Mesendoderm (in vitro differentiated cells): ENCODE data around the gene KRTAP29-1.

Source experiments
- DNase-seq: peaks from one replicate; pipeline ENCODE4 v3.0.0; 2013
- H2AK5ac ChIP-seq: 2 replicates; pipeline ENCODE4 v1.6.1; 2013; ENCODE audit warnings: low read length, inconsistent platforms
- H2BK120ac ChIP-seq: 2 replicates; pipeline ENCODE4 v1.6.1; 2013; ENCODE audit warnings: low read depth, mild to moderate bottlenecking, low read length, moderate library complexity, mixed read lengths
- H2BK15ac ChIP-seq: replicated peaks from 2 replicates; pipeline ENCODE4 v1.6.1; 2013; ENCODE audit warnings: low read depth, mild to moderate bottlenecking, moderate library complexity
- H2BK5ac ChIP-seq: 2 replicates; pipeline ENCODE4 v1.6.1; 2013; ENCODE audit warnings: low read length, inconsistent platforms
- H3K18ac ChIP-seq: 2 replicates; pipeline ENCODE4 v1.6.1; 2013; ENCODE audit warnings: mild to moderate bottlenecking, low read length, mixed read lengths
- H3K23ac ChIP-seq: one replicate; pipeline ENCODE4 v1.6.1; 2013; ENCODE audit warnings: low read length
- H3K27ac ChIP-seq: 2 replicates; pipeline ENCODE4 v1.5.1; 2013; ENCODE audit warnings: low read depth, mild to moderate bottlenecking, inconsistent platforms, low read length, moderate library complexity
- H3K27me3 ChIP-seq: 2 replicates; pipeline ENCODE4 v1.6.1; 2013; ENCODE audit warnings: low read length, control low read depth, mild to moderate bottlenecking, inconsistent platforms; ENCODE audit not compliant: insufficient read depth, poor library complexity
- H3K36me3 ChIP-seq: 2 replicates; pipeline ENCODE4 v1.6.1; 2013; ENCODE audit warnings: low read length, inconsistent platforms; ENCODE audit not compliant: control insufficient read depth, insufficient read depth
- H3K4ac ChIP-seq: one replicate; pipeline ENCODE4 v1.6.1; 2013; ENCODE audit warnings: low read depth, mild to moderate bottlenecking, low read length, moderate library complexity
- H3K4me1 ChIP-seq: 2 replicates; pipeline ENCODE4 v1.6.1; 2013; ENCODE audit warnings: low read depth, low read length, inconsistent platforms; ENCODE audit not compliant: control insufficient read depth
- H3K4me2 ChIP-seq: 2 replicates; pipeline ENCODE4 v1.6.1; 2013; ENCODE audit warnings: low read length
- H3K4me3 ChIP-seq: 2 replicates; pipeline ENCODE4 v1.5.1; 2013; ENCODE audit warnings: mild to moderate bottlenecking, low read length
- H3K56ac ChIP-seq: one replicate; pipeline ENCODE4 v1.6.1; 2013; ENCODE audit warnings: low read length
- H3K79me1 ChIP-seq: 2 replicates; pipeline ENCODE4 v1.6.1; 2013; ENCODE audit warnings: low read length, inconsistent platforms
- H3K79me2 ChIP-seq: 2 replicates; pipeline ENCODE4 v1.6.1; 2013; ENCODE audit warnings: mild to moderate bottlenecking, low read length; ENCODE audit not compliant: control insufficient read depth, insufficient read depth
- H3K9ac ChIP-seq: 2 replicates; pipeline ENCODE4 v1.6.1; 2013; ENCODE audit warnings: low read length, inconsistent platforms
- H4K5ac ChIP-seq: one replicate; pipeline ENCODE4 v1.6.1; 2013; ENCODE audit warnings: low read length
- H4K8ac ChIP-seq: one replicate; pipeline ENCODE4 v1.6.1; 2013; ENCODE audit warnings: low read depth, mild to moderate bottlenecking, control low read depth, low read length, moderate library complexity
- WGBS: extraction: QIAGEN DNeasy Blood & Tissue Kit; methylation state at CpG from one replicate; pipeline ENCODE4 v1.1.7; 2013; ENCODE audit warnings: low lambda C conversion rate, missing lambda C conversion rate; ENCODE audit not compliant: insufficient coverage; ENCODE audit errors: extremely low coverage; 5-methylcytosine and 5-hydroxymethylcytosine counted together

KRTAP29-1 gene

DNA sequence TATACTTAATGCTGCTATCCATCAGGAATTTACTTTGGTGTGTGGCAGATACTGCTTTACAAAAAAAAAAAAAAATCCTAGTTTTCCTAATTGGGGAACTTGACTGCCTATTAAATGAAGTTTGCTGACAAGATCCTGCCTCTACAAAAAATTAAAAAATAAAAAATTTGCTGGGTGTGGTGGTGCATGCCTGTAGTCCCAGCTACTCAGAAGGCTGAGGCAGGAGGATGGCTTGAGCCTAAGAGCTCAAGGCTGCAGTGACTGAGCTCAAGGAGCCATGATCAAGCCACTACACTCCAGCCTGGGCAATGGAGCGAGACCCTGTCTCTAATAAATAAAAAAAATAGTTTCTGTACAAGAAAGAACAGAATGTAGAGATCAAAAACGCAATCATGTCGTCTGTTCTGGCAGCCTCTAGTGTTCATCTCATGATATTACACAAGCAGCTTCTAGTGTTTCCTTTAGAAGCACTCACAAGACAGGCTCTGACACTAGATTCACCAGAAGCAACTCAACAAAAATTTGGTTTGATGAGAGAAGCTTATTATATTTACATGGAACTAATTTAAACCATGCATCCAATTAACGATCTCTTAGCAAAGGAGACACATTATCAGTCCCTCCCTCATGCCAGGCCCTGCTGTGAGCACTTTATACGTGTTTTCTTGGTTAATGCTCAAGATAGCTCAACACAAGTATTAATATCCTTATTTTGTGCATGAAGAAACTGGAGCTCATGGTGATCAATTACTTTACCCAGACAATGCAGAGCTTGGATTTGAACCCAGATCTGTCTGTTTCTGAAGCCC is 19.6 kb upstream of the KRTAP29-1 start:
- no peak overlapping the region for H2BK5ac ChIP-seq
- H3K36me3 ChIP-seq, result no peaks in the 10 kb centered on the region
- WGBS, result no CpG with 5 or more reads among the region's 5 CpGs
- H4K8ac ChIP-seq, result no peak overlapping the region
- H2AK5ac ChIP-seq, result no peak overlapping the region
- H3K4me1 ChIP-seq, result no peaks in the 10 kb centered on the region
- peak; percentile 46 for DNase-seq
- no peak overlapping the region for H3K23ac ChIP-seq
- no peak overlapping the region for H3K4me3 ChIP-seq
- no peak overlapping the region for H3K4me2 ChIP-seq
- H4K5ac ChIP-seq, result no peak overlapping the region
- no peaks in the 10 kb centered on the region for H3K27me3 ChIP-seq
- H3K9ac ChIP-seq, result no peak overlapping the region
- H3K79me2 ChIP-seq, result no peaks in the 10 kb centered on the region
- no peak overlapping the region for H3K27ac ChIP-seq
- no peak overlapping the region for H3K18ac ChIP-seq
- H2BK15ac ChIP-seq, result no peak overlapping the region
- H3K79me1 ChIP-seq, result no peaks in the 10 kb centered on the region
- no peak overlapping the region for H3K56ac ChIP-seq
- H2BK120ac ChIP-seq, result no peak overlapping the region
- no peak overlapping the region for H3K4ac ChIP-seq

DNA sequence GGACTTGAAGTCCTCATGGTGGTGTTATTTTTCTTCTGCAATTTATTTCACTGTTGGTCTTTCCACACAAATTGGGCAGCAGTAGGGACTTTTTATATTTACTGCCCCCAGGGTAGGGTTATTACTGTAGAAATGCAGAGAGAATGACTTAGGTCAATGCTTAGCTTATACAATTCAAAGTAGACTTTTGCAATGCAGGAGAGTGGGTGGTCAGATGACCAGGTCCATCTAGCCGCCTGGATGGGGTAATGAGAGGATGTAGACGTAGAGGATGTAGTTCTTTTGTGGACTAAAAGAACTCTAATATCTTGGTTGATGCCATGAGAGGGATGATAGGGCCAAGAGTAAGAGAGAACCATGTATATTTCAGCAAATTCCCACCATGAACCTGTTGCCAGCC is 15.6 kb upstream of the KRTAP29-1 start:
- H3K79me2 ChIP-seq, result no peaks in the 10 kb centered on the region
- no CpG with 5 or more reads among the region's 2 CpGs for WGBS
- no peak overlapping the region for H4K8ac ChIP-seq
- no peak overlapping the region for H2BK15ac ChIP-seq
- H3K27me3 ChIP-seq, result no peaks in the 10 kb centered on the region
- H3K23ac ChIP-seq, result no peak overlapping the region
- no peaks in the 10 kb centered on the region for H3K36me3 ChIP-seq
- H3K27ac ChIP-seq, result no peak overlapping the region
- H3K4me3 ChIP-seq, result no peak overlapping the region
- no peak for DNase-seq
- H4K5ac ChIP-seq, result no peak overlapping the region
- no peak overlapping the region for H3K18ac ChIP-seq
- no peak overlapping the region for H2BK5ac ChIP-seq
- no peaks in the 10 kb centered on the region for H3K79me1 ChIP-seq
- no peak overlapping the region for H3K56ac ChIP-seq
- H2BK120ac ChIP-seq, result no peak overlapping the region
- no peak overlapping the region for H3K9ac ChIP-seq
- H3K4ac ChIP-seq, result no peak overlapping the region
- no peak overlapping the region for H3K4me2 ChIP-seq
- no peaks in the 10 kb centered on the region for H3K4me1 ChIP-seq
- H2AK5ac ChIP-seq, result no peak overlapping the region

DNA sequence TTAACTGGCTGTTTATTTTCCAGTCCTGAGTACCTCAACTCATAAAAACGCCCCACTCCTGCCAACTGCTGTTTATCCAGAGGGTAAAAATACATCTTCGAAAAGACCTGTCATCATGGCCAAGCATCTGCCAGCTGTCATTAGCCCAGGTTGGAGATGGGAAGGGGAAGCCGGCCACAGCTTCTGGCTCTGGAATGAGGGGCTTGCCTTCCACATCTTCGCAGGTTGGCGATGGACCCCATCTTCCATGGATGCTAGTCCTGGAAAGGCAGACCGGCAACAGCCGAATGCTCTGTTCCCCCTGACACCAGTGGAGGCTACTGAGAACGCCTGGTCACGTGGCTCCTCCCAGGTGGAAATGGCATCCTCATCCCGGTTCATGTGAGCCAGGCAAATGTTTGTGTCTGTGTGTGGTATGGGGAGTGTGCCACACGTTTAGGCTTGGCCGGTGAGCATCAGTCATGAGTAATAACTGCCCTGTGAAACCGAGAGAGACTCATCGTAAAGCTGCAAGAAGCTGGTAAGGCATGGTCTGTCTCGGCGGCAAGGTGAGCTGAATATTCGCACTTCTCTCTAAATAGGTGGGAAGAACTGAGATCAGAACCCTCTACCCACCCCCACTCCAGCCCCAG is 13.3 kb upstream of the KRTAP29-1 start:
- Histone ChIP-seq H3K9ac (no peak overlapping the region), H3K4ac (no peak overlapping the region), H2AK5ac (no peak overlapping the region), H2BK15ac (no peak overlapping the region), H3K27ac (no peak overlapping the region), H4K5ac (no peak overlapping the region), H3K23ac (no peak overlapping the region), H3K79me1 (no peaks in the 10 kb centered on the region), H2BK120ac (no peak overlapping the region), H3K27me3 (no peaks in the 10 kb centered on the region), H4K8ac (no peak overlapping the region), H3K79me2 (no peaks in the 10 kb centered on the region), H3K4me2 (no peak overlapping the region), H3K36me3 (no peaks in the 10 kb centered on the region), H3K18ac (no peak overlapping the region), H2BK5ac (no peak overlapping the region), H3K56ac (no peak overlapping the region), H3K4me1 (no peaks in the 10 kb centered on the region), H3K4me3 (no peak overlapping the region)
- no peak for DNase-seq
- WGBS, result no CpG with 5 or more reads among the region's 17 CpGs

DNA sequence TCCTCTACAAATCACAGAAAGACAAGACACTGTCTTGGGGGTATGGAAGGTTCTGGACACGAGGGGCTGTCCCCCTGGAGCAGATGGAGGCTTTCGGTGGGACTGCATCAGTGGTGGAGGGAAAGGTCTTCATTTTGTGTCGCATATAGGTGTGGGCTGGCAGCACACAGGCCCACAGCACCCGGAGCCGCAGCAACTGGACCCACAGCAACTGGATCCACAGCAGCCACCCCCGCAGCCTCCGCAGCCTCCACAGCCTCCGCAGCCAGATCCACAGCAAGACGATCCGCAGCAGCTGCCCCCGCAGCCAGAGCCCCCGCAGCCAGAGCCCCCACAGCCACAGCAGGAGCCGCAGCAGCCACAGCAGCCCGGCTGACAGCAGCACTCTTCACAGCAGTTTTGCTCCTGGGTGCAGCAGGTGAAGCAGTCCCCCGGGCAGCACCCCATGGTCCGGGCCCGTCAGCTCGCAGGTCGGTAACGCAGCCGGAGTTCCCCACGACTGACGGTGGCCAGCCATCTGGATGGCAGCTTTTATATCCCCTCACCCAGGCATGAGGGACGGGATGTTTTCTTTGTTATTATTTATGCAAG is 12.6 kb upstream of the KRTAP29-1 start, which contains the start of gene KRTAP17-1:
TSS of gene KRTAP17-1 (minus strand) at position 507 of the 591 bp plus-strand sequence. CDS start at position 447, 60 bp downstream.
- DNase-seq, result no peak
- Histone ChIP-seq H2BK15ac (no peak within 1 kb of the TSS), H4K8ac (no peak within 1 kb of the TSS), H3K79me1 (no peaks in the 10 kb centered on the region), H3K9ac (no peak within 1 kb of the TSS), H3K27ac (no peak within 1 kb of the TSS), H2BK5ac (no peak within 1 kb of the TSS), H3K23ac (no peak within 1 kb of the TSS), H3K4me2 (no peak within 1 kb of the TSS), H3K27me3 (no peaks in the 10 kb centered on the region), H3K79me2 (no peaks in the 10 kb centered on the region), H2AK5ac (no peak within 1 kb of the TSS), H3K4me1 (no peaks in the 10 kb centered on the region), H4K5ac (no peak within 1 kb of the TSS), H3K4me3 (no peak within 1 kb of the TSS), H3K56ac (no peak within 1 kb of the TSS), H3K18ac (no peak within 1 kb of the TSS), H3K4ac (no peak within 1 kb of the TSS), H2BK120ac (no peak within 1 kb of the TSS), H3K36me3 (no peaks in the 10 kb centered on the region)
- WGBS, result no CpG with 5 or more reads among the region's 24 CpGs

DNA sequence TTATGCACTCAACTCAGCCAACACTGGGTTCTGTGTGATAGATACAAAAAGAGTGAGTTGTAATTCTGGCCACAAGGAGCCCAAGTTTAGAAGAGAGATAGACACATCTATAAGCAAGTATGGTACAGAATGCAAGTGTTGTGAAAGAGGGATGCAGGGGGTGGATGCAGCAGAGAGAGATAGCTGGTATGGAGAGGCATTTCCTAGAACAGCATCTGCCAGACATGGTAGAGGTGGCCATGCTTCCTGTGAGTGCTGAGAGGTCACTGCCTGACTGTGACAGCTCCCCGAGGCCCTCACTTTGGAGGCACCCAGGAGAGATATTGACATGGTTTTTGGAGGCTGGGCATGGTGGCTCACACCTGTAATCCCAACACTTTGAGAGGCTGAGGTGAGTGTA is 8.5 kb upstream of the KRTAP29-1 start:
- no peak overlapping the region for H3K9ac ChIP-seq
- H2AK5ac ChIP-seq, result no peak overlapping the region
- H3K36me3 ChIP-seq, result no peaks in the 10 kb centered on the region
- no peaks in the 10 kb centered on the region for H3K79me1 ChIP-seq
- no peak overlapping the region for H4K5ac ChIP-seq
- H3K4ac ChIP-seq, result no peak overlapping the region
- H3K27ac ChIP-seq, result no peak overlapping the region
- H3K18ac ChIP-seq, result no peak overlapping the region
- H2BK120ac ChIP-seq, result no peak overlapping the region
- no peak overlapping the region for H3K4me3 ChIP-seq
- H3K4me1 ChIP-seq, result no peaks in the 10 kb centered on the region
- no peak overlapping the region for H4K8ac ChIP-seq
- WGBS, result no CpG with 5 or more reads among the region's 1 CpG
- no peak overlapping the region for H3K23ac ChIP-seq
- H2BK15ac ChIP-seq, result no peak overlapping the region
- H3K4me2 ChIP-seq, result no peak overlapping the region
- H3K56ac ChIP-seq, result no peak overlapping the region
- no peak for DNase-seq
- H3K79me2 ChIP-seq, result no peaks in the 10 kb centered on the region
- H3K27me3 ChIP-seq, result no peaks in the 10 kb centered on the region
- H2BK5ac ChIP-seq, result no peak overlapping the region
